GM19468 (cell line): Measurements from ENCODE around the gene STAG1.

ENCODE experiments used
- ATAC-seq: cut with Tn5 transposase; IDR thresholded peaks from one replicate; pipeline ENCODE4 v1.9.1; 2021; ENCODE audit warnings: mild to moderate bottlenecking, moderate library complexity, moderate number of reproducible peaks; ENCODE audit not compliant: unreplicated experiment; ENCODE audit errors: extremely low read depth

The STAG1 gene

DNA sequence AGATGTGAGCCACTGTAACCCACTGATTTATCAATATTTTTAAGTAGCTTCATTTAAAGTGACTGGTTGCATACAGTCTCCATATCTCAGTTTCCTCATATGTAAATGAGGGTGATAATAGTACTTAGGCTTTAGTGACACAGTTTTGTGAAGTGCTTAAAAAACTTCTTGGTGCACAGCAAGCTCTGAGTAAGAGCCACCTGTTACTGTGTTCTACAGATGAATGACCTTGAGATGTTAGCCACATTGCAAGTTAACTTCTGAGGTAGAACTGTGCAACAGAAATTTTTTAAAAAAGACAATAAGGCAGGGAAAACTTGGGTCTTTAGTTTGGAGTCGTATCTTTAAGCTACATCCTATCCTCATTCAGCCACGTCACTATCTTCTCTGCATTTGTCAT, 458.9 kb downstream of the STAG1 start:
- no peak for ATAC-seq

DNA sequence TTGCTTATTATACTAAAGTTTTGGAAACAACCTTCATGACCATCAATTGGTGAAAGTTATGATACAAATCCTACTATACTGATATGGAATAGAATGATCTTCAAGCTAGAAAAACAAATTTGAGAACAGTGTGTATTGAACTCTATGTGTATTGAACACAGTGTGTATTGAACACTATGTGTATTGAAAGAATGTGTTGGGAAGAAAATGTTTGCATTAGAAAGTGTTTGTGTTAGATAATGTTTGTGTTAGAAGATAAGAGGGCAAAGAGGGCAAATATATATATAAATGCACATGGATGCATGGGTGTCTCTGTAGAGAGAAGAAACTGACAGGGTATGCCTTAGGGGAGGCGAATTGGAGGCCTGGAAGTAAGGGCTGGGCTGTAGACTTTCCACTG, 459.7 kb downstream of the STAG1 start:
- no peak for ATAC-seq

DNA sequence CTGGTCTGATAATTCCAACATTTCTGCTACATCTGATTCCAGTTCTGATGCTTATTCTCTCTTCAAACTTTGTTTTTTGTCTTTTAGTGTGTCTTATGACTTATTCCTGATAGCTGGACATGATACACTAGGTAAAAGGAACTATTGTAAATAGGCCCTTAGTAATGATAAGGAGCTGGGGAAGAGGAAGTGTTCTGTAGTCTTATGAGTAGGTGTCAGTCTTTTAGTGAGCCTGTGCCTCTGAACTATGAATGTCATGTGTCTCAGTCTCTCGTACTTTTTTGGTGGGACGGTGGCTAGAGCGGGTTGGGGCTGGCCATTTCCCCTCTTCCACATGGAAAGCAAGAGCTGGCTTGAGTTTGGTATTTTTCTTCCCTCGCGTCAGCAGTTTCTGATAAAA, 460.9 kb downstream of the STAG1 start:
- ATAC-seq: no peak
